Liver (tissue), 3 donors: Measurements from ENCODE around the gene ASCC1.

Experiments
- FOXA1 ChIP-seq: IDR thresholded peaks from 2 replicates; pipeline ENCODE4 v1.6.1; 2016; ENCODE audit warnings: antibody characterized with exemption
- HNF4A ChIP-seq, 2 donors: conservative IDR thresholded peaks; 2 replicates each; pipeline ENCODE4 v1.6.1; 2016; ENCODE audit warnings: antibody characterized with exemption in 2 of 2, mild to moderate bottlenecking in 2 of 2
- JUND ChIP-seq, 2 donors: IDR thresholded peaks; 2 replicates each; pipeline ENCODE4 v1.6.1; 2016; ENCODE audit warnings: antibody characterized with exemption in 2 of 2
- MAX ChIP-seq: IDR thresholded peaks from 2 replicates; pipeline ENCODE4 v1.6.1; 2016; ENCODE audit warnings: antibody characterized with exemption
- RAD21 ChIP-seq, 2 donors: IDR thresholded peaks; 2 replicates each; pipeline ENCODE4 v1.6.1; 2016; ENCODE audit warnings: antibody characterized with exemption in 2 of 2, mild to moderate bottlenecking in 2 of 2
- SP1 ChIP-seq: IDR thresholded peaks from 2 replicates; pipeline ENCODE4 v1.6.1; 2018; ENCODE audit warnings: antibody characterized with exemption, mild to moderate bottlenecking
- TAF1 ChIP-seq: conservative IDR thresholded peaks from 2 replicates; pipeline ENCODE4 v1.6.1; 2016; ENCODE audit warnings: antibody characterized with exemption, mild to moderate bottlenecking
- TF ChIP-seq, protein P1 (sequence below): fragments of 150-350 bp; IDR thresholded peaks from 2 replicates; pipeline ENCODE4 v1.5.1; 2017; ENCODE audit warnings: improper control_type of control experiment, low read depth, low read length; ENCODE audit not compliant: missing input control
- TF ChIP-seq, protein P2 (sequence below): IDR thresholded peaks from 2 replicates; pipeline ENCODE4 v1.6.1; 2016; ENCODE audit warnings: antibody characterized with exemption
- donor health status: healthy.
- donor health status: healthy.

GRCh38 chr10:72259491-72260238, 43.6 kb upstream of the ASCC1 start:
- TF ChIP-seq, protein P1, sequence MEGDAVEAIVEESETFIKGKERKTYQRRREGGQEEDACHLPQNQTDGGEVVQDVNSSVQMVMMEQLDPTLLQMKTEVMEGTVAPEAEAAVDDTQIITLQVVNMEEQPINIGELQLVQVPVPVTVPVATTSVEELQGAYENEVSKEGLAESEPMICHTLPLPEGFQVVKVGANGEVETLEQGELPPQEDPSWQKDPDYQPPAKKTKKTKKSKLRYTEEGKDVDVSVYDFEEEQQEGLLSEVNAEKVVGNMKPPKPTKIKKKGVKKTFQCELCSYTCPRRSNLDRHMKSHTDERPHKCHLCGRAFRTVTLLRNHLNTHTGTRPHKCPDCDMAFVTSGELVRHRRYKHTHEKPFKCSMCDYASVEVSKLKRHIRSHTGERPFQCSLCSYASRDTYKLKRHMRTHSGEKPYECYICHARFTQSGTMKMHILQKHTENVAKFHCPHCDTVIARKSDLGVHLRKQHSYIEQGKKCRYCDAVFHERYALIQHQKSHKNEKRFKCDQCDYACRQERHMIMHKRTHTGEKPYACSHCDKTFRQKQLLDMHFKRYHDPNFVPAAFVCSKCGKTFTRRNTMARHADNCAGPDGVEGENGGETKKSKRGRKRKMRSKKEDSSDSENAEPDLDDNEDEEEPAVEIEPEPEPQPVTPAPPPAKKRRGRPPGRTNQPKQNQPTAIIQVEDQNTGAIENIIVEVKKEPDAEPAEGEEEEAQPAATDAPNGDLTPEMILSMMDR: no peak
- TF ChIP-seq TAF1 (no peak), JUND (IDR thresholded peaks at IDR 0.05) (no peak), MAX (no peak), RAD21 (IDR thresholded peaks at IDR 0.05) (no peak), FOXA1 (no peak), HNF4A (conservative IDR thresholded peaks at IDR 0.05) (no peak), SP1 (no peak)
- TF ChIP-seq, protein P2, sequence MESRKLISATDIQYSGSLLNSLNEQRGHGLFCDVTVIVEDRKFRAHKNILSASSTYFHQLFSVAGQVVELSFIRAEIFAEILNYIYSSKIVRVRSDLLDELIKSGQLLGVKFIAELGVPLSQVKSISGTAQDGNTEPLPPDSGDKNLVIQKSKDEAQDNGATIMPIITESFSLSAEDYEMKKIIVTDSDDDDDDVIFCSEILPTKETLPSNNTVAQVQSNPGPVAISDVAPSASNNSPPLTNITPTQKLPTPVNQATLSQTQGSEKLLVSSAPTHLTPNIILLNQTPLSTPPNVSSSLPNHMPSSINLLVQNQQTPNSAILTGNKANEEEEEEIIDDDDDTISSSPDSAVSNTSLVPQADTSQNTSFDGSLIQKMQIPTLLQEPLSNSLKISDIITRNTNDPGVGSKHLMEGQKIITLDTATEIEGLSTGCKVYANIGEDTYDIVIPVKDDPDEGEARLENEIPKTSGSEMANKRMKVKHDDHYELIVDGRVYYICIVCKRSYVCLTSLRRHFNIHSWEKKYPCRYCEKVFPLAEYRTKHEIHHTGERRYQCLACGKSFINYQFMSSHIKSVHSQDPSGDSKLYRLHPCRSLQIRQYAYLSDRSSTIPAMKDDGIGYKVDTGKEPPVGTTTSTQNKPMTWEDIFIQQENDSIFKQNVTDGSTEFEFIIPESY: no peak
